Ecto neural progenitor cell (in vitro differentiated cells): ENCODE measurements around the gene CIITA.
"Not testable (repeated sequence)": the region's sequence is repeated elsewhere in the genome, so short reads cannot be mapped to it uniquely, and the experiment has no call there.

ENCODE experiments used
- DNase-seq: peaks from one replicate; pipeline ENCODE4 v3.0.0-alpha.2; 2018; ENCODE audit warnings: low spot score

Gene CIITA, protein sequence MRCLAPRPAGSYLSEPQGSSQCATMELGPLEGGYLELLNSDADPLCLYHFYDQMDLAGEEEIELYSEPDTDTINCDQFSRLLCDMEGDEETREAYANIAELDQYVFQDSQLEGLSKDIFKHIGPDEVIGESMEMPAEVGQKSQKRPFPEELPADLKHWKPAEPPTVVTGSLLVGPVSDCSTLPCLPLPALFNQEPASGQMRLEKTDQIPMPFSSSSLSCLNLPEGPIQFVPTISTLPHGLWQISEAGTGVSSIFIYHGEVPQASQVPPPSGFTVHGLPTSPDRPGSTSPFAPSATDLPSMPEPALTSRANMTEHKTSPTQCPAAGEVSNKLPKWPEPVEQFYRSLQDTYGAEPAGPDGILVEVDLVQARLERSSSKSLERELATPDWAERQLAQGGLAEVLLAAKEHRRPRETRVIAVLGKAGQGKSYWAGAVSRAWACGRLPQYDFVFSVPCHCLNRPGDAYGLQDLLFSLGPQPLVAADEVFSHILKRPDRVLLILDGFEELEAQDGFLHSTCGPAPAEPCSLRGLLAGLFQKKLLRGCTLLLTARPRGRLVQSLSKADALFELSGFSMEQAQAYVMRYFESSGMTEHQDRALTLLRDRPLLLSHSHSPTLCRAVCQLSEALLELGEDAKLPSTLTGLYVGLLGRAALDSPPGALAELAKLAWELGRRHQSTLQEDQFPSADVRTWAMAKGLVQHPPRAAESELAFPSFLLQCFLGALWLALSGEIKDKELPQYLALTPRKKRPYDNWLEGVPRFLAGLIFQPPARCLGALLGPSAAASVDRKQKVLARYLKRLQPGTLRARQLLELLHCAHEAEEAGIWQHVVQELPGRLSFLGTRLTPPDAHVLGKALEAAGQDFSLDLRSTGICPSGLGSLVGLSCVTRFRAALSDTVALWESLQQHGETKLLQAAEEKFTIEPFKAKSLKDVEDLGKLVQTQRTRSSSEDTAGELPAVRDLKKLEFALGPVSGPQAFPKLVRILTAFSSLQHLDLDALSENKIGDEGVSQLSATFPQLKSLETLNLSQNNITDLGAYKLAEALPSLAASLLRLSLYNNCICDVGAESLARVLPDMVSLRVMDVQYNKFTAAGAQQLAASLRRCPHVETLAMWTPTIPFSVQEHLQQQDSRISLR

DNA sequence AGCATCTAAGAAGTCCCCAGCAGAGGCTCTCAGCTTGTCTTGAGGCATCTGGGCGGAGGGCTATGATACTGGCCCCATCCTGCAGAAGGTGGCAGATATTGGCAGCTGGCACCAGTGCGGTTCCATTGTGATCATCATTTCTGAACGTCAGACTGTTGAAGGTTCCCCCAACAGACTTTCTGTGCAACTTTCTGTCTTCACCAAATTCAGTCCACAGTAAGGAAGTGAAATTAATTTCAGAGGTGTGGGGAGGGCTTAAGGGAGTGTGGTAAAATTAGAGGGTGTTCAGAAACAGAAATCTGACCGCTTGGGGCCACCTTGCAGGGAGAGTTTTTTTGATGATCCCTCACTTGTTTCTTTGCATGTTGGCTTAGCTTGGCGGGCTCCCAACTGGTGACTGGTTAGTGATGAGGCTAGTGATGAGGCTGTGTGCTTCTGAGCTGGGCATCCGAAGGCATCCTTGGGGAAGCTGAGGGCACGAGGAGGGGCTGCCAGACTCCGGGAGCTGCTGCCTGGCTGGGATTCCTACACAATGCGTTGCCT, at the start of gene CIITA:
Gene CIITA (plus strand): TSS at position 404 of the 543 bp plus-strand sequence. CDS start 129 bp downstream, at position 533.
- no peak for DNase-seq

DNA sequence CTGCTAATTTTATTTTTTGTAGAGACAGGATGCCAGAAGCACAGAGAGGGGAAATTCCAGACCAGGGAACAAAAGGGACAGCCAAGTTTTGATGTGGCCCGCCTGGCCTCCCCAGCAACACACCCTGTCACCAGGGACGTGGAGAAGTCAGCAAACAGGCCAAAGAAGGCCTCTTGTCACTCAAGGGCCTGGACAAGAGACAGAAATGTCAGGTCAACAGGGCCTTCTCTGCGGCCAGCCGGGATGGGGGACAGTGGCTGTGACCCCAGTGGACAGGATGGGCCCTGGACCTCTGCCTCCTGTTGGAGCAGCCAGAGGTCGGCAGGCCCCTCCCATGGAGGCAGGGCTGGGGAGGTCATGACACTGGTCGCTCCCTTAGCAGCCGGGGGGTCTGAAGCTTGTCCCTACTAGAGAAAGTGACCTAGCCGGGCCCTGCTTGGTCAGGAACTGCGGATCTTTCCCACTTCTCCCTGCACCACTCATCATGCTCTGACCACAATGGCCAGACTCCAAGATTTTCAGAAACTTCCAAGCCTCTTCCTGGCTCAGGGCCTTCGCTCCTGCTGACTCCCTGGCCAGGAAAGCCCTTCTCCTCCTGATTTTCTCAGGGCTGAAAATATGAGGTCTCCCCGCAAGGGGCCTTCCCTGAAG, 49.2 kb upstream of the CIITA start:
- DNase-seq, result no peak

DNA sequence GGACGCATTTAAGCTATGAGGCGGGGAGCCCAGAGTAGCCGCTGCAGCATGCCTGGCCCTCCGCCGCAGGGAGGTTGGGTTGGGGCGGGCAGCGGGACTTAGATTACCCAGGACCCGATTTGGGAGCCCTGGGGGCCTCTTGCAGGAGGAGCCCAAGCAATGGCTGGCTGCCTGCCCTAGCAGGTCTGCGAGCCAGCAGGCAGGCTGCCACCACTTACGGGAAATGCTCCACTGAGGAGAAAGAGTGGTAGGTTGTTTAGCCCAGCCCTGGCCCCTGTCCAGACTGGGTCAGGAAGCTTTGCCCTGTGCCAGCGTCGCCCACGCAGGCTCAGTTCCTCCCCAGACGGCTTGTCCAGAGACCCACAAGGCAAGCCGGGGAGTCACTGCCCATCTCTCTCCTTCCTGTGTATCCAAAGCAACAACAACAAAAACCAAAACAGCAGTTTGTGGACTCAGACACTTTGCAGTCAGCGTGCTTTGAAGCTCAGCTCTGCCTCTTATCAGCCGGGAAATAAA, 48.1 kb upstream of the CIITA start:
- no peak for DNase-seq

DNA sequence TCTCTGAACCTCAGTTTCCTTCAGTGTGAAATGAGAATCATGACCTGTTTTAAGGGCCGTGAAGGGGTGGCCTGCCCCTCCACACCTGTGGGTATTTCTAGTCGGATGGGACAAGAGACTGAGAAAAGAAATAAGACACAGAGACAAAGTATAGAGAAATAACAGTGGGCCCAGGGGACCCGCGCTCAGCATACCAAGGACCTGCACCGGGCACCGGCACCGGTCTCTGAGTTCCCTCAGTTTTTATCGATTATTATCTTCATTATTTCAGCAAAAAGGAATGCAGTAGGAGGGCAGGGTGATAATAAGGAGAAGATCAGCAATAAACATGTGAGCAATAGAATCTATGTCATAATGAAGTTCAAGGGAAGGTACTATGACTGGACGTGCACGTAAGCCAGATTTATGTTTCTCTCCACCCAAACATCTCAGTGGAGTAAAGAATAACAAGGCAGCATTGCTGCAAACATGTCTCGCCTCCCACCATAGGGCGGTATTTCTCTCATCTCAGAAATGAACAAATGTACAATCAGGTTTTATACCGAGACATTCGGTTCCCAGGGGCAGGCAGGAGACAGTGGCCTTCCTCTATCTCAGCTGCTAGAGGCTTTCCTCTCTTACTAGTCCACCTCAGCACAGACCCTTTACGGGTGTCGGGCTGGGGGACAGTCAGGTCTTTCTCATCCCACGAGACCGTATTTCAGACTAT, 47.5 kb upstream of the CIITA start:
- DNase-seq, result not testable (repeated sequence)

DNA sequence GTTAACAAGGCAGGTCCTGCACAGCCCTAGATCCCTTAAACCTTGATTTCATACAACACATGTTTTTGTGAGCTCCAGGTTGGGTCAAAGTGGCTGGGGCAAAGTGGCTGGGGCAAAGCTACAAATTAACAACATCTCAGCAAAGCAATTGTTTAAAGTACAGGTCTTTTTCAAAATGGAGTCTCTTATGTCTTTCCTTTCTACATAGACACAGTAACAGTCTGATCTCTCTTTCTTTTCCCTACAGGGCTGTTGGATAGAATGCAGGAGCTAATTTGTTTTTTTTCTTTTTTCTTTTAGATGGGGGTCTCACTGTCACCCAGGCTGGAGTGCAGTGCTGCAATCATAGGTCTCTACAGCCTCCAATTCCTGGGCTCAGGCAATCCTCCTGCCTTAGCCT, 46.8 kb upstream of the CIITA start:
- DNase-seq, result not testable (repeated sequence)

DNA sequence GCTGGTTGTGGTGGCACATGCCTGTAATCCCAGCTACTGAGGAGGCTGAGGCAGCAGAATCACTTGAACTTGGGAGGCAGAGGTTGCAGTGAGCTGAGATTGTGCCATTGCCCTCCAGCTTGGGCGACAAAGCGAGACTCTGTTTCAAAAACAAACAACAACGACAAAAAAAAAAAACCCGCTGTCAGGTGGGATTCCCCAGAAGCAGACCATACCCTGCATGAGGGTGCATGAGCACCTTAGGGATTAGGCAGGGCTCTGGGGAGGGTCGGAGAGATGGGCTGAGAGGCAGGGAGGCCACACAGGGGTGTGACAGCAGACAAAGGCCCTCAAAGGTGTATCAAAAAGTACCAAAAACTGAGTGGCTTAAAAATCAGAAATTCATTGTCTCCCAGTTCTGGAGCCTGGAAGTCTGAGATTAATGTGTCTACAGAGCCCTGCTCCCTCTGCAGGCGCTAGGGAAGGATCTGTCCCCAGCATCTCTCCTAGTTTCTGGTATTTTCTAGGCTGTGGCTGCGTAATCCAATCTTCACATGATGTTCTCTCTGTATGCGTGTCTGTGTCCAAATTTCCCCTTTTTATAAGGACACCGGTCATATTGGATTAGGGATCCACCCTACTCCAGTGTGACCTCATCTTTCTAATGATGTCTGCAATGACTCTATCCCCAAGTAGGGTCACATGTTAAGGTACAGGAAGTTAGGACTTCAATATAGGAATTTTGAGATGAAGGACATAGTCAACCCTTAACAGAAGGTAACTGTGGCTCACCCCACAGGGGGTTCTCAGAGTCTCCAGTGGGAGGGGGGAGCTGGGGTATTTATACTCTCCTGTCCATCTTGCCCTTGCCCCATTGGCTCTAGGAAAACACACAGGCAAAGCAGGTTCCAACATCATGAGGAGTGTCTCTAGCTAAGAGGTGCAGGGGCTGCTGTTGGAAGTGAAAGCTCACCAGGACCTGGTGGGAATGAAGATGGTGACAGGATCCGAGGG, 44.8 kb upstream of the CIITA start:
- DNase-seq, result no peak

DNA sequence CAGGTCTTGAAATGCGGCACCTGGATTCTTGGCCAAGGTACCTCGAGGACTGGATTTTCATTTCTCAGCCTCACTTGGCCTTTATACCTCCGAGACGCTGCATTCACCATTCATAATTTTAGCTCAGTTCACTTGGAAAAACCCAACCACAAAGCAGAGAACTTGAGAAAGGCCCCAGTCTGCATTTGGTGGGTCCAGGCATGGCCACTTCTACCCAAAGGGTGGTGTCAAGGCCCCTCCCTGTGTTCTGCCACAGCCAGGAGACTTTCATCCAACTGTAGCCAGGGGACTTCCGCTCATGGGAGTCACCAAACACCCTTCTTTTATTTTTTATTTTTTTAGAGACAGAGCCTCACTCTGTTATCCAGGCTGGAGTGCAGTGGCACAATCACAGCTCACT, 43.7 kb upstream of the CIITA start:
- no peak for DNase-seq

DNA sequence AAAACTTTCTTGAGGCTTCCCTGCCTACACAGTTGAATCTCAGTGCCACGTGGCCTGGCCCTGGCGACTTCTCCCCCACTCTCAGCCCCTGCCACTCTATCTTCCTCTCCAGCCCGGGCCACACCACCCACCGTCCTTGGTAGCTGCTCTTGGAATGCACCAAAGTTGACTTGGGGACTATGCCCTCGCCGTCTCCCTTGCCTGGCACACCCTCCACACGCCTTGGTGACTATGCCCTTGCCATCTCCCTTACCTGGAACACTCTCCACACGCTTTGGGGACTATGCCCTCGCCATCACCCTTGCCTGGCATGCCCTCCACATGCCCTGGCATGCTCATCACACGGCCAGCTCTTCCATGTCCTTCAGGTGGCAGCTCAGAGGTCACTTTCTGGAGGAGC, 42.9 kb upstream of the CIITA start:
- DNase-seq, result no peak

DNA sequence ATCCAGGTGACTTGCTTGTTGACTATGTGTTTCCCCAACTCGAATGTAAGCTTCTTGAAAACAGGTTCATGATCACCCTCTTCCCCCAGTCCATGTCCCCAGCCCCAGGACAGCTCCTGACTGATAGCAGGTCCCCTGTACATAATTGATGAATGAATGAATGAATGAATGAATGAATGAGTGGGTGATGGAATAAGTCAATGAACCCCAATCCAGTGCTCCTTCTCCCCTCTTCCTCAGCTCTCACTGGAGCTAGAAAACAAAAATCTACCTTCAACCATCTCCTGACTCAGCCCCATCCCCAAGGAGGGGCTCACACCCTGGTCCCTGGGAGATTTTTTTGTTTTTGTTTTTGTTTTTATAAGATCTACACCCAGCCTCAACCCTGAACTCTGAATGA, 42.2 kb upstream of the CIITA start:
- DNase-seq, result no peak

DNA sequence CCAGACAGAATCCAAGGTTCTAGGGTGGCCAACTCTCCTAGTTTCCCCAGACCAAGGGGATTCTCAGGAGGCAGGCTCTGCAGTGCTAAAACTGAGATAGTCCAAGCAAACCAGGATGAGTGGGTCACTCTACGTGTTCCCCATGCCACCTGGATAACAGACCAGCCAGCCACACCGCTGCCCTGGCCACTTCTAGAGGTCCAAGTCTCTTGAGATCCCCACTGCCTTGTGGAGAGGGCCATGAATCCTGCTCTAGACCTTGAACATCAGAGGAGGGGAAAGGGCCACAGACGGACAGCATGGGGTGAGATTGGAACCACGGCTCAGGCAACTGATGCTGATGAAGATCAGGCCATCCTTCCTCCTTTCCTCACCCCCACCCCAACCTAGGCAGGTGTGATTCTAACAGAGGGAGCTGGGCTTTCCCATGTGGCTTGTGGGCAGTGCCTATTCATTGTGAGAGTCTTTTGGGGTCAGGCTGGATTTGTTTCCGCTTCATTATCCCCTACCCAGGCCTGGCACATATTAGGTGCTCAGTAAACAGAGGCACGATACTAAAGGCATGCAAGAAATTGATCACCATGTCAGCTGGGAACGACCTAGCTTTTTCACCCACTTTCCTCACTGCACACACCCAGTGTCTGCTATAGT, 41.6 kb upstream of the CIITA start:
- no peak for DNase-seq

DNA sequence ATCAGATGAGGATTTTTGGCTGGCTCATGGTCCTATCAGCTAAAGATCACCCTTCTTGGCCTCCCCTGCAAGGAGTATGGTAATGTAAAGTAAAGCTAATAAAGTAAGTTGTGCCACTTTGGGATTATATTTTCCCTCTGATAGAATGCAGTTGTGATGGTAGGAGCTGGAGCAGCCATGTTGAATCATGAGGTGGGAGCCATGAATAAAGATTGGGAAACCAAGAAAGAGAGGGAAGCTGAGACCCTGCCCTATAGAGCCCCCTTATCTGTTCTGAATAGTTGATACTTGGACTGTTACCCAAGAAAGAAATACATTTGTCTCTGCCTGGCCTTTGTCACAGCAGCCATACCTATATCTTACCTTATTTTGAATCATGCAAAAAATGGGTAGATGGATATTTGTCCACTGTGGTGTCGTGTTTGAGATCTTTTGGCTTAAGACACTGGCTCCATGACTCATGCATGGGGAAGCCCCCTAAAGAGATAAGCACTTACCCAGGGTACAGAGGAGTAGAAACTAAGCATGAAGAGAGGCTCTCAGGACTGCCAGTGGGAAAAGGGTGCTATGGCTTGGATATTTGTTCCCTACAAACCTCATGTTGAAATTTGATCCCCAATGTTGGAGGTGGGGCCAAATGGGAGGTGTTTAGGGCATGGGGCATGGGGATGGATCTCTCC, 40.7 kb upstream of the CIITA start:
- DNase-seq, result no peak

DNA sequence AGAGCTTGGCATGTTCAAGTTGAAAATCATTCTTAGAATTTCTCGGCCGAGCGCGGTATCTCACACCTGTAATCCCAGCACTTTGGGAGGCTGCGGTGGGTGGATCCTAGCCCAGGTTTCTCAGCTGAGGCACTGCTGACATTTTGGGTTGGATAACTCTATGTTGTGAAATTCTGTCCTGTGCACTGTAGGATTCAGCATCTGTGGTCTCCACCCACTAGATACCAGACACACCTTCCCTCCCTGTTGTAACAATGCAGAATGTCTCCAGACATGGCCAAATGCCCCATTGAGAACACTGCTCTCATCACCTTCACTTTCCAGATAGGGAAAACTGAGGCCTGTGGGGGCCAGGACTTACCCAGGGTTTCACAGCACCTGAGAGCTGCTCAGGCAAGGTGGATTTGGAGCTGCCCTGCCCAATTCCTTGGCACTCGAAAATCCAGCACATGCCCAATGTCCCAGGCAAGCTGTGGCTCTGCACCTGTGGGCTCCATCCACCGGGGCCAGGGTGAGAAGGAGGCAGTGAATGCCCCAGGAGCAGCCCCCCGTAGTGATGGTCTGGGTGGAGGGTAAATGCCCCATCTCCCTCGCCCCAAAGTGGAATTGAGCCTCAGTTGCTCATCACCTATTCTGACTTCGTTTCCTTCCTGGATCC, 38.3 kb upstream of the CIITA start:
- DNase-seq, result no peak

DNA sequence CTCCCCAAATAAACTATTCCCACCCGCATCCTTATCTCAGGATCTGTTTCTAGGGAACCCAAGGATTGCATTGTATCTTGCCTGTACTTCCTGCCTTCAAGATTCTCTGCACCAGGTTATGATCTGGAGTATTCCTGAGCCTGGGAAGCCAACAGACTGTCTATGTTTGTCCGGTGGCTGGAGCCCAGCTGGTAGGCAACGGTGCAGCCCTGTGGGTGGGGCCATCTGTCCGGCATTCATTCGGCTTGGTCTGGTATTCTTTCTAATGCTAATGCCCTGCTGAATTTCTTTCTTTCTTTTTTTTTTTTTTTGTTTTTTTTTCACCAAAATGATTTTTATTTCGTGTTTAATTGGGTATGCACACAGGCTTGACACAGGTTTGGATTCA, 37.7 kb upstream of the CIITA start:
- no peak for DNase-seq

DNA sequence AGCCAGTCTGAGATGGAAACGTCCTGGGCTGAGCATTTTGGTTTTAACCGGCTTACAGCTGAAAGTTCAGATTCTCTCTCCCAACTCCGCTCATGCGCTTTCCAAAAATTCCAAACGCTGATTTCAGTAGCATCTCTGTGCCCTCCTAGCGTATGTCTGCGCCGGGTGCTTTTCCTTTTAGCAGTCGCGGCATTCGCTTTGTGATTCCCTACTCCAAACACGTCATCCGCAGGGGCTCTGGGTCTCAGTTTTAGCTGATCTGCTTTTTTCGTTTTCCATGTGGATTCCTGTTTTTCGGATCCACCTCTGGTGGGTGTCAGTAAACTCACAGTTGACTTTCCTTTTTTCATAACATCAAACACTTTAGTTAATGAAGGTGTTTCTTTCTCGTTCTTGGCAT, 36.3 kb upstream of the CIITA start:
- no peak for DNase-seq

DNA sequence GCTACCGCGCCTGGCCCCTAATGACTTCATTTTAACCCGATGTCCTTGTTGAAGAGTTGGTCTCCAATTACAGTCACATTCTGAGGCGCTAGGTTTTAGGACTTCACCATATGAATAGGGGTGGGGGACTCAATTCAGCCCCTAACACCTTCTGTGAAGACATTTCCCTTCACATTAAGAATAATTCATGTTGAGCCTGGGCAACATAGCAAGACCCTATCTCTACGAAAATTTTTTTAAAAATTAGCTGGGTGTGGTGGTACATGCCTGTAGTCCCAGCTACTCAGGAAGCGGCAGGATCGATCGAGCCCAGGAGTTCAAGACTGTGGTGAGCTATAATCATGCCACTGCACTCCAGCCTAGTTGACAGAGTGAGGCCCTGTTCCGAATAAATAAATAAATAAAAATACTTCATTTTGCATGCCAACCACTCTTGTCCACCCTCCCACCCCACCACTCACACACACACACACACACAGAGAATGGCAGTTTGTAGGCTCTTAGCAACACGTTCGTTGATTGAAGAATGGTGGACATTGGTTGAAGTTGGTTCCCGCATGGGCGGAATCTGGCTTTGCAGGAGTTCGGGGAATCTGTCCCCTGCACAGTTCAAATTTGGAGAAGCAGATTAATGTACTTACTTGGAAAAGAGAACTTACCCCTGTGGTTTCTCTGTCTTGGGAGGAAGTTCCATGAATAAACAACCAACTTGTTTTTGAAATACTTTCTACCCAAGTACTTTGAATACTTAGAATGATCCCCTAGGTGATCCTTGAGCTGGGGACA, 30.6 kb upstream of the CIITA start:
- no peak for DNase-seq

DNA sequence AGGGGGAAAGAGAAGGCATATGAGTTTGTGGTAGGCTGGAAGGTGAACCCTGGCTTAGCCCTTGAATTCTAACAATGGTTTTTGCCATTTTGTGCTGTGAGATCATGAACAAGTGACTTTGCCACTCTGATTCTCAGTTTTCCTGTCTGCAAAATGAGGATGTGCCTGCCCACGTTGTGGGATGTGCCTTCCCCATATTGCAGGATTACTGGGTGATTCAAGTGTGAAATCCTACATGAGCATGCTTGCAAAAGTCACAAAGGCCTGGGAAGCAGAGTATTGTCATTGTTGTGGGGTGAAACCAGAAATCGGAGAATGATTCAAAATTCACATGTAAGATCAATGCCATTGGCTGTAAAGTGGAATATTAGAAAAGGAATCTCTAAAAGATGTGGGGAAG, 29.8 kb upstream of the CIITA start:
- DNase-seq, result no peak

DNA sequence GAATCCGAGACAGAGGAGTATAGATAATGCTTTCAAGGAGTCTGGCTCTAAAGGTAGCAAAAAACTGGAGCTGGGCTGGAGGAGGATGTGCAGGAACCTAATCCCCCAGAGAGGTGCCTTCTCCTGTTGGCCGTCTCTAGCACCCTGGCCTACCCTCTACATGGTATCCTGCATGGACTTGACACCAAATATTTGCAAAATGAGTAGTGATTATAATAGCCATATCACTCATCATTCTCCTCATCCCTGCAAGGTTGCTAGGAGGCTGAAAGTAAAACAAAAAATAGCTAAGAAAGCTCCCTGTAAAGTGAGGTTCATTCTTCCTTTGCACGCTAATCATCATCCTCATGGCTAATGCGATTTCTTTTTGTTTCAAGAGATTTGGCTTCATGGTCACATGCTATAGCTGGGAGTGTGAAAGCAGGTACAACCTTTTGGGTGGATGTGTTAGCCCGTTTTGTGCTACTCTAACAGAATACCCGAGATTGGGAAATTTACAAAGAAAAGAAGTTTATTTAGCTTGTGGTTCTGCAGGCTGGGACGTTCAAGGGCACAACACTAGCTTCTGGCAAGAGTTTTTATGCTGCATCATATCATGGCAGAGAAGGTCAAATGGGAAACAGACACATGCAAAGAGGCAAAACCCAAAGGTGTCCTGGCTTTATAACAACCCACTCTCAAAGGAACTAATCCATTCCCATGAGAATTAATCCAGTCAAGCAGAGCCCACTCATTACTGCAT, 27.1 kb upstream of the CIITA start:
- DNase-seq, result no peak
